GM18505 (cell line): ENCODE results near the gene FKBP2.

Experiments
- ATAC-seq: cut with Tn5 transposase; IDR thresholded peaks from one replicate; pipeline ENCODE4 v1.9.1; 2021; ENCODE audit not compliant: unreplicated experiment
- POLR2A ChIP-seq: IDR thresholded peaks from 4 replicates; pipeline ENCODE4 v1.6.1; 2011; ENCODE audit warnings: borderline replicate concordance; ENCODE audit not compliant: insufficient read depth, insufficient read length; ENCODE audit errors: extremely low read depth

Gene FKBP2

GRCh38 chr11:64254326-64254725 is 13.4 kb downstream of the FKBP2 start:
- ATAC-seq = no peak
- TF ChIP-seq POLR2A = no peak

DNA sequence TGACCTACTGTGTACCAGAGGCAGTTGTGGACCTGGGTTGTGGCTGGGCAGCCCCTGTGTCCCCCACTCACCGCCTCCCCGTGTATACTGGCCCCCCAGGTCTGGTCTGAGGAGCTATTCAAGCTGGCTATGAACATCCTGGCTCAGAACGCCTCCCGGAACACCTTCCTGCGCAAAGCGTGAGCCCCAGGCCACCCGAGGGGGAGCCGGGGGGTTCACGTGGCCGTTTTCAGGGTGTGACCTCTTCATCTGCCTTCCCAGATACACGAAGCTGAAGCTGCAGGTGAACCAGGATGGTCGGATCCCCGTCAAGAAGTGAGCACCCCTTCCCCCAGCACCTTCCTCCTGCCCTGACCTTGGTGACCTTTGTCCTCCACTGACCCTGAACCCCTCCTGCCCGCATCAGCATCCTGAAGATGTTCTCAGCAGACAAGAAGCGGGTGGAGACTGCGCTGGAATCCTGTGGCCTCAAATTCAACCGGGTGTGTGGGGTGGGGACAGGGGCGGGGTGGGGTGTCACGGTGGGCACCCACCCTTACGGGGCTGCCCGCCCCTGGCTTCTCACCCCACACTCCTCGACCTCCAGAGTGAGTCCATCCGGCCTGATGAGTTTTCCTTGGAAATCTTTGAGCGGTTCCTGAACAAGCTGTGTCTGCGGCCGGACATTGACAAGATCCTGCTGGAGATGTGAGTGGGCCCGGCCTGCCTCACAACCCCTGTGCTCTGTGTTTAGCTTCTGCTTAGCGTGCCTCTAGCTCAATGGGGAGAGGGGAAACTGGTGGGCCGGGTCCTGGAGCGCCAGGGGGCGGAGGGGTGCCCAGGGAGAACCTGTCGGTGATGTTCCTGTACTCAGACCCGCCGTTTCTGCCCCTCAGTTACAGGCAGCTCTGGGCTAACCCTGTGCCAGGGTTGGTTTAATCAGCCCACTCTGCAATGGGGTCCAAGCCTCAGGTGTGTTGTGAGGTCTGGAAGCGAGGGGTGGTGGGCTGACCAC is 14.5 kb downstream of the FKBP2 start:
- ATAC-seq = no peak

GRCh38 chr11:64256300-64256699 is 15.4 kb downstream of the FKBP2 start:
- no peak for TF ChIP-seq POLR2A
- ATAC-seq = no peak

More for the DNA sequence above, 14.5 kb downstream of the FKBP2 start:
- TF ChIP-seq POLR2A = no peak

DNA sequence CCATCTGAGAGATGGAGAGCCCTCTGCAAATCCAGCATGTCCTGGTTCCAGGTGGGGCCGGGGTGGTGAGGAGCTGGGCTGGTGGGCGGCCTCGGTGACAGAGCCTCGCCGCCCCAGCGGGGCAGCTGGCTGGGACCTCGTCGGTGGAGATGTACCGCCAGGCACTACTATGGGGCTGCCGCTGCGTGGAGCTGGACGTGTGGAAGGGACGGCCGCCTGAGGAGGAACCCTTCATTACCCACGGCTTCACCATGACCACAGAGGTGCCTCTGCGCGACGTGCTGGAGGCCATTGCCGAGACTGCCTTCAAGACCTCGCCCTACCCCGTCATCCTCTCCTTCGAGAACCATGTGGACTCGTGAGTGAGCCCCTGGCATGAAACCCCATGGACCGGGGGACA is 17.5 kb downstream of the FKBP2 start:
- TF ChIP-seq POLR2A = no peak

GRCh38 chr11:64258946-64259532 is 18.1 kb downstream of the FKBP2 start:
- TF ChIP-seq POLR2A = no peak
- ATAC-seq = no peak

More for the DNA sequence above, 17.5 kb downstream of the FKBP2 start:
- no peak for ATAC-seq

DNA sequence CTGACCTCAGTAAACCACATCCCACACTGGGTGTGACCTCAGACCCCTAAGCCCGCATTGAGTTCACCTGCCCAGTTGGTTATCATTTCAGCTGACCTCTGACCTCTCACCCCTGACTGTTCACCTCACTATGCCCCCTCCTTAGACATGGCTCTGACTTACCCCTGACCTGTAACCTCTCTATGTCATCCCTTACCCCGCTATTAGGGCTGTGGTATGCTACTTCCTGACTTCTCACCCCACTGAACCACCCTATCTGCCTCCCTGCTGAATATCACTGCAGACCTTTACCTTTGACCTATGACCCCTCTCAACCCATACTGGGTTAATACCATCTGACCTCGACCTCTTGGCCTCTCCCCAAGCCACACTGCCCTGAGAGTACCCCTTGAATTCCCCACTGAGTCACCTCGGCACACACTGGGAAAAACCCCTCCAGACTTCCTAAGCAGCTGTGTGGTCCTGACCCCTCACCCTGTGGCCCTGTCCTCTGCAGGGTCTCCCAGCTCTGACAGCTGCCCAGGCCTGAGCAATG is 18.7 kb downstream of the FKBP2 start:
- no peak for ATAC-seq
- TF ChIP-seq POLR2A = no peak

- no peak for TF ChIP-seq POLR2A
- ATAC-seq = no peak
Observed at GRCh38 chr11:64260147-64260708, 19.3 kb downstream of the FKBP2 start.

DNA sequence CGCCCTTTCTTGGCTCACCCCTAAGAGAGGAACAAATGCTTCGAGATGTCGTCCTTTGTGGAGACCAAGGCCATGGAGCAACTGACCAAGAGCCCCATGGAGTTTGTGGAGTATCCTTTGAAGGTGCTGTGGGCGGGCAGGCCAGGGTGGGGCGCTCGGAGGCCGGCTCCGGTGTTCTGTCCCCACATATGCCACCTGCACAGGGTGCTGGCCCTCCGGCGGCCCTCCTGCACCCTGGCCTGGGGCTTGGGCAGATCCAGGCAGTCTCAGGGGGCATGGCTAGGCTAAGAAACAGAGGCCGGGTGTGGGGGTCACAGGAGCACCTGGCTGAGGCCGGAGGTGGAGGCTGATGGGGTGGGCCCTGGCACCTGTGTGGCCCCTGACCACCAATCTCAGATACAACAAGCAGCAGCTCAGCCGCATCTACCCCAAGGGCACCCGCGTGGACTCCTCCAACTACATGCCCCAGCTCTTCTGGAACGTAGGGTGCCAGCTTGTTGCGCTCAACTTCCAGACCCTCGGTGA is 20.7 kb downstream of the FKBP2 start:
- TF ChIP-seq POLR2A = no peak
- ATAC-seq = no peak

- no peak for TF ChIP-seq POLR2A
- ATAC-seq = no peak
Observed at GRCh38 chr11:64262271-64263002, 21.5 kb downstream of the FKBP2 start.

DNA sequence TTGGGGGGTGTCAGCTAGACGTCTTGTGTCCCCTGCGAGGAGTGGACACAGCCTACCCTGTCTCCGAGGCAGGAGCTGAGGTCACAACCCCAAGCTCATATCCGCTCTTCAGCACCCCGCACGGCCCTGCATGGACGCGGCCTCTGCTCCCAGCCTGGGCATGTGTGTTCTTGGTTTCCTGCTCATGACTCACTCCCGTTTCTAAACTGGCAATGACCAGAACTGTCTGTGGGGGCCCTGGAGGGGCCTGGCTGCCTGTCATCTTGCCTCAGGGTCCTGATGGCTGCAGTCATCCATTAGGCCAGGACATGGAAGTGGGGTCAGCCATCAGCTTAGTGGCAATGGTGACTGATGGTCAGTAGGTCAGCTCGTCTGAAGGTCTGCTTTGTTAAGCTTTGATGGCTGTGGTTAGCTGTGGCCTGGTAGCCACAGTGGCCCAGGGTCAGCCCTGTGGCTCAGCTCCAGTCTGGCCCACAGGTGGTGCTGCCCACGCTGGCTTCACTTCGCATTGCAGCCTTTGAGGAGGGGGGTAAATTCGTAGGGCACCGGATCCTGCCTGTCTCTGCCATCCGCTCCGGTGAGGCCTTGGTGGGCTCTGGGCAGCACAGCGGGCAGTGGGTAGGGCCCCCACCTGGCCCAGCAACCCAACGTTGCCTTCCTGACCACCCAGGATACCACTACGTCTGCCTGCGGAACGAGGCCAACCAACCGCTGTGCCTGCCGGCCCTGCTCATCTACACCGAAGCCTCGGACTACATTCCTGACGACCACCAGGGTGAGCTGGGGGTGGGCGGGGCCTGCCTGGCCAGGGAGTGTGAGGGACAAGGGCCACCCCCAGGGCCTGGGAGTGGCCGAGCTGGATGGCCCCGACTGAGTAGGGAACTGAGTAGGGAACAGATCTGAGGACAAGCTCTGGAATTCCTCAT is 22.4 kb downstream of the FKBP2 start:
- TF ChIP-seq POLR2A = no peak
- no peak for ATAC-seq

- no peak for TF ChIP-seq POLR2A
- ATAC-seq = no peak
Observed at GRCh38 chr11:64263947-64264317, 23.0 kb downstream of the FKBP2 start.

DNA sequence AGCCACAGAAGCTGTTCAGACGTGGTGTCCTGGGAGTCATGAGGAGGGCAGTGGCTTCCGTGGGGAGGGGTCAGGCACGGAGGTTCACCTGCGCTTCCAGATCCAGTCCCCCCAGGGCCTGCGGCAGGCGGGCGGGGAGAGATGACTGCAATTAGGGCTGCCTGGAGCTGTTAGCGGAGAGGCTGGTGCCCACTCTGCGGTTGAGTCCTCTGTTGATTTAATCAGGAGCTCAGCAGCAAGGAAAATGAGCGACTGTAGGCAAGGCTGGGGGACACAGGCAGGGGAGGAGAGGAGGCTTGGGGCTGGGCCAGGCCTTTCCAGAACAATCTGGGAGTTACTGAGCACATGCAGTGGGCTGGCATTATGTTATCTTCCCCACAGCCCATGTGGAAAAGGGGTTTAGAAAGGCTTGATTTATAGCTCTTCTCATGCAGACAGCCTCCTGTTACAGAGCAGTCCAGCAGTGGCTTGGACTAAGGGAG is 23.5 kb downstream of the FKBP2 start:
- no peak for ATAC-seq
- no peak for TF ChIP-seq POLR2A
